Measurements from ENCODE around the gene AIMP2.

DNA sequence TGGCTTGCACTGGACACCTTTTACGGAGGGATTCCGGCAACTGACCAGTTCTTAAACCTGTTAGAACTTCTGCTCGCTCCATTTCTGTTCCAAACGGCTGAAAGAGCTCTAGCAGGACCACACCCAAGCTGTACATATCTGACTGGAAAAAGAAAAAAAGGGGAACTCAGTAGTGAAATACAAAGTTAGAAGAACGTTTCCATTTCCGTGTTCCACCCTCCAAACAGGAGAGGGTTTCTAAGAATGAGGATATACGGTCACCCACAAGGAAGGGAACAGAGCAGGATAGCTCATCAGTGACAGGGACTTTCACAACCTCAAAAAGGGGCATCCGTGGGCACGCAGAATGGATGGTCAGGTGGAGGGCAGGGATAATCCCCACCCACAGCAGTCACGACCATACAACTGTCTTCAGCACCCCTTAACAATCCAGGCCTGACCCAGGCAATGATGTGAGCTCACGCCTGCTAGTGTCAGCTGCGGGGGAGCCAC is 17.8 kb downstream of the AIMP2 start:
- no peak for TF ChIP-seq POLR2A (IDR thresholded peaks at IDR 0.05)
- TF ChIP-seq, protein P1, sequence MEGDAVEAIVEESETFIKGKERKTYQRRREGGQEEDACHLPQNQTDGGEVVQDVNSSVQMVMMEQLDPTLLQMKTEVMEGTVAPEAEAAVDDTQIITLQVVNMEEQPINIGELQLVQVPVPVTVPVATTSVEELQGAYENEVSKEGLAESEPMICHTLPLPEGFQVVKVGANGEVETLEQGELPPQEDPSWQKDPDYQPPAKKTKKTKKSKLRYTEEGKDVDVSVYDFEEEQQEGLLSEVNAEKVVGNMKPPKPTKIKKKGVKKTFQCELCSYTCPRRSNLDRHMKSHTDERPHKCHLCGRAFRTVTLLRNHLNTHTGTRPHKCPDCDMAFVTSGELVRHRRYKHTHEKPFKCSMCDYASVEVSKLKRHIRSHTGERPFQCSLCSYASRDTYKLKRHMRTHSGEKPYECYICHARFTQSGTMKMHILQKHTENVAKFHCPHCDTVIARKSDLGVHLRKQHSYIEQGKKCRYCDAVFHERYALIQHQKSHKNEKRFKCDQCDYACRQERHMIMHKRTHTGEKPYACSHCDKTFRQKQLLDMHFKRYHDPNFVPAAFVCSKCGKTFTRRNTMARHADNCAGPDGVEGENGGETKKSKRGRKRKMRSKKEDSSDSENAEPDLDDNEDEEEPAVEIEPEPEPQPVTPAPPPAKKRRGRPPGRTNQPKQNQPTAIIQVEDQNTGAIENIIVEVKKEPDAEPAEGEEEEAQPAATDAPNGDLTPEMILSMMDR (IDR thresholded peaks at IDR 0.05), result no peak

All from thyroid gland (tissue), 4 donors.